Hematopoietic multipotent progenitor cell treated with erythropoietin and hydrocortisone succinate and interleukin-3 and kit ligand, for 6 days (in vitro differentiated cells): ENCODE measurements around the gene BUD13.
"Not testable (repeated sequence)": the region's sequence is repeated elsewhere in the genome, so short reads cannot be mapped to it uniquely, and the experiment has no call there.

Experiments
- DNase-seq: peaks from one replicate; pipeline ENCODE4 v3.0.0-alpha.2; 2015

The BUD13 gene

GRCh38 chr11:116772443-116773202 is at the start of gene BUD13:
Gene BUD13 (minus strand): TSS chr11:116772987. CDS start chr11:116772964, 23 bp downstream.
- peak; percentile 93 for DNase-seq

GRCh38 chr11:116822575-116822974 is 49.8 kb upstream of the BUD13 start:
- no peak for DNase-seq

DNA sequence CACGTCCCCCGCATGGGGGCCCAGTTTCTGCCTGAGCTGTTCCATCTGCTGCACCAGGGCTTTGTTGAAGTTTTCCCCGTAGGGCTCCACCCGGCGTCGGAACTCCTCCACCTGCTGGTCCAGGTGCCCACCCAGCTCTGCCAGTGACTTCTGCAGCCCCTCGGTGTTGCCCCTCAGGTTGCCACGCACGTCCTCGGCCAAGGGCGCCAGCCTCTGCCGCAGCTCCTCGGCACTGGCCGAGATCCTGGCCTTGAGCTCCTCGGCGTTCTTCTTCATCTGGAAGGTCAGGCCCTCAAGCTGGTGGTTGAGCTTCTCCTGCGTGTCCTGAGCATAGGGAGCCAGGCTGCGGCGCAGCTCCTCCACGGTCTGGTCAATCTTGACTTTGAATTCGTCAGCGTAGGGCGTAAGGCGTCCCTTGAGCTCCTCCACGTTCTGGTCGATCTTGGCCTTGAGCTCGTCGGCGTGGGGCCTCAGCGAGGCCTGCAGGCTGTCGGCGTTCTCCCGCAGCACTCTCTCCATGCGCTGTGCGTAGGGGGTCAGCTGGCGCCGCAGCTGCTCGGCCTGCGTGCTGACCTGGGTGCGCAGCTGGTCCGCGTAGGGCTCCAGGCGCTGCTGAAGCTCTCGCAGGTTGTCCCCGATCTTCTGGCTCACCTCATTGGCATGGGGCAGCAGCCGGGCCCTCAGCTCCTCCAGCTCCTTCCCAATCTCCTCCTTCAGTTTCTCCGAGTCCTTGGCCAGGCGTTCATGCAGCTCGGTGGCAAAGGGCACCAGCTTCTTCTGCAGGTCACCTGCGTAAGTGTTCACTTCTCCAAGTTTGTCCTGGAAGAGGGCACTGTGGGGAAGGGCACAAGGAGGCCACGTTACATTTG is 48.5 kb upstream of the BUD13 start:
- no peak for DNase-seq

GRCh38 chr11:116819049-116819448 is 46.3 kb upstream of the BUD13 start:
- no peak for DNase-seq

DNA sequence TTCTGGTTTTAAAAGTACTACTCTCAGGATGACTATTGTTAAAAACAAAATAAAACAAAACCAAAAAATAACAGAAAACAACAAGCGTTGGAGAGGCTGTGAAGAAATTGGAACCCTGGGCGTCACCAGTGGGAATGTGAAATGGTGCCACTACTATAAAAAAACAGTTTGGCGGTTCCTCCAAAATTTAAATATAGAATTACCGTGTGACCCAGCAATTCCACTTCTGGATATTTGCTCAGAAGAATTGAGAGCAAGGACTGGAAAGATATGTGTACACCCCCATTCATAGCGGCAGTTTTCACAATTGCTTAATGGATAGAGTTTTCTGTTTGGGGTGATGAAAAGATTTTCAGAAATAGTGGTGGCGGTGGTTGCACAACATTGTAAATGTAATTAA is 41.7 kb upstream of the BUD13 start:
- no peak for DNase-seq

- peak; percentile 45 for DNase-seq
Observed at GRCh38 chr11:116813781-116814471, 41.1 kb upstream of the BUD13 start.

DNA sequence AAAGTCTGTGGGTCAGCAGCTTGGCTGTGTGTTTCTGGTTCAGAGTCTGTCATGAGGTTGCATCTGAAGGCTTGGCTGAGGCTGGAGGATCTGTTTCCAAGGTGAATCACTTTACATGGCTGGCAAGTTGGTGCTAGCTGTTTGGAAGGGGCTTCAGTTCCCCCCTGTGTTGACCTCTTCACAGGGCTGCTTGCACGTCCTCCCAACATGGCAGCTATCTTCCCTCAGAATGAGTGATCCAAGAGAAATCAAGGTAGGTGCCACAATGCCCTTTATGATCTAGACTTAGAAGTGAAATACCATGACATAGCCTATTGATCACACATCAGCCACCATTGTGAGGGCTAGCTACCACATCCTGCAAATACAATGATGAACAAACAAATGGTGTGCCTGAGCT is 40.4 kb upstream of the BUD13 start:
- no peak for DNase-seq

DNA sequence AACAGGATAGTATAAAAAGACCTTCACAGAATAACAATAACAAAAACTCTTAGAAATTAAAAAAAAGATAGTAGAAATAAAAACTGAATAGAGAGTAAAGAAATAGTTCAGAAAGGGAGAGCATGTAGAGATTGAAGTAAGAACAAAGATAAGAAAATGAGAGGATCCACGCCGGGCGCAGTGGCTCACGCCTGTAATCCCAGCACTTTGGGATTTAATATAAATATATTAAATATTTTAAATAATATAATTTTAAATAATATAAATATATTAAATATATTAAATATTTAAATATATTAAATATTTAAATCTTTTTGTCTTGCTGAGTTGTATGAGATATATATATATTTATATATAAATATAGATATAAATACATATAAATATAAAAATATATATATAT is 39.3 kb upstream of the BUD13 start:
- no peak for DNase-seq

DNA sequence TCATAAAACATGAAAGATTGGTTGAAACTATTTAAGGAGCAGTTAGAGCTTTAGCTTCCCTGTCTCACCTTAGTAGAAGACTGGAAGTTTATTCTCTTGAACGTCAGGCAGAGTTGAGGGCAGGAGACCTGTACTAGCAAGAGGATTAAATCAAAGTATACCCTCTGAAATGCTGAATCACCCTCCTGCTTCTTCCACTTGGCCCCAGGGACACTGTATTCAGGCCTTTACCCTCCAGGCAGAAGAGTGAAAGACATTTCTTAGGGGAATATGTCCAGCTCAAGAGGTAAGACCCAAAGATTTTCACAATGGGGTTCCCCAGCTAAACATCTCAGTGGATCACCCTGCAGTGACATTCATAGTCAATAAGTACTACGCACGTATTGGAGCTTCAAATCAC is 38.4 kb upstream of the BUD13 start:
- DNase-seq: no peak

DNA sequence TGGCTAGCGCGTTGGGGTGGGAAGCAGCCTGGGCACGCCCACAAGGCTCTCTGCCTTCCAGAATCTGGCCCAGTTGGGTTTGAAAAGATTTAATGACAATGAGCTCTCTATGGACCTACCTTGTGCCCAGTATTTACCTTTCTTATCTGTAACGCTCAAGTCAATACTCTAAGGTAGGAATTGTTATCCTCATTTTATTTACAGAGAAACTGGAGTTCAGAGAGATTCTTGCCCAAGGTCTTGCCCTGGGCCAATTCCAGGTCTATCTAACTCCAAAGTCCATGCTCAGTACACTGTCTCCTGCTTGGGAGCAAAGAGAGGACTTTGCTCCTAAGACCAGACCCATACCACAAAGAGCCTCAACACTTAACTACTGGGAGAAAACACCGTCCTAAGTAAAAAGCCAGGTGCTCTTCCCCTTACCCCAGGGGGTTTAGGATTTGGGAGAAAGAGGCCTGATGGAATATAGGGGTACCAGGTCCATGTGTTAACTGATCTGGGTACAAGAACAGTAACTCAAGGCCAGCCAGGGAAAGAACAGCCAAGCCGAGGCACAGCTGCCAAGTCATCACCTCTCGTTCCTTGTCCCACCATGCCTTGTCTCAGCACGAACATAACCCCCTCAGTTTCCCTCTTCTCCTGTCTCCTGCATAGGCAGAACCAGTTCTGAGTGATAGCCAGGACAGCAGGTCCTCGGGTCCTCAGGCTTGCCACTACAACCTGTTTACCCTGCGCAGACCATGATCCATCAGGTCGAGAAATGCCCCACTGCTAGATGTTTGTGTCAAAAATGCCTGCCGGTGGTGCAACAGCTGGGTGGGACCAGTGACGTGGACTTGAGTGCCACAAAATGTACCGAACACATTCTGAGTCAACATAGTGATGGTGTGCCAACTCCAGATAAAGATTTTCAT is 35.7 kb upstream of the BUD13 start:
- DNase-seq: no peak

- no peak for DNase-seq
Observed at GRCh38 chr11:116807601-116808261, 34.9 kb upstream of the BUD13 start.

GRCh38 chr11:116804001-116804400 is 31.2 kb upstream of the BUD13 start:
- no peak for DNase-seq

DNA sequence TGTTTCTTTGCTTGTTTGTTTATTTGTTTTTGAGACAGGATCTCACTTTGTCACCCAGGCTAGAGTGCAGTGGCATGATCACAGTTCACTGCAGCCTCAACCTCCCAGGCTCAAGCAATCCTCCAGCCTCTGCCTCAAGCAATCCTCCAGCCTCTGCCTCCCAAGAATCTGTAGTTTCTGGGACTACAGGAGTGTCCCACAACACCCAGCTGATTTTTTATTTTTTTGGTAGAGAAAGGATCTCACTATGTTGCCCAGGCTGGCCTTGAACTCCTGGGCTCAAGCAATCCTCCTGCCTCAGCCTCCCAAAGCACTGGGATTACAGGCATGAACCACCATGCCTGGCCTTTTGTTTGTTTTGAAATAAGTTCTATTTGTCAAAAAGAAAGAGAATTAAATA is 28.9 kb upstream of the BUD13 start:
- not testable (repeated sequence) for DNase-seq

- no peak for DNase-seq
Observed at GRCh38 chr11:116800610-116801009, 27.8 kb upstream of the BUD13 start.

DNA sequence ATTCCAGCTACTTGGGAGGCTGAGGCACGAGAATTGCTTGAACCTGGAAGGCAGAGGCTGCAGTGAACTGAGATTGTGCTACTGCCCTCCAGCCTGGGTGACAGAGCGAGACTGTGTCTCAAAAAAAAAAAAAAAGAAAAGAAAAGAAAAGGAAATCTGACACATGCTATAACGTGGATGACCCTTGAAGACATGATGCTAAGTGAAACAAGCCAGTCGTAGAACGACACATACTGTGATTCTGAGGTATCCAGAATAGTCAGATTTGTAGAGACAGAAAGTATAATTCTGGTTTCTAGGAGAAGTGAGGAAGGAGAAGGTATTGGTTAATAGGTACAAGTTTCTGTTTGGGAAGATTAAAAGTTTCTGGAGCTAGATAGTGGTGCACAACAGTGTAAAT is 25.6 kb upstream of the BUD13 start:
- DNase-seq: no peak

DNA sequence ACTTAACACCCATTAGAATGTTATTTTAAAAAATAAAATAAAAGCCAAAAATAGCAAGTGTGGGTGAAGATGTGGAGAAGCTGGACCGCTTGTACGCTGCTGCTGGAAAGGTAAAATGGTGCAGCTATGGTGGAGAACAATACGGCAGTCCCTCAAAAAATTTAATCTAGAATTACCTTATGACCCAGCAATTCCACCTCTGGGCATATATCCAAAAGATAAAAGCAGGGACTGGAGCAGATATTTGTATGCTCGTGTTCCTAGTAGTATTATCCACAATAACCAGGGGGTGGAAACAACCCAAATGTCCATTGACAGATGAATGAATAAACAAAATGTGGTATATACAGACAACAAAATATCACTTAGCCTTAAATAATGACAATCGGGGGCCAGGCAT is 25.0 kb upstream of the BUD13 start:
- DNase-seq: peak; percentile 21

DNA sequence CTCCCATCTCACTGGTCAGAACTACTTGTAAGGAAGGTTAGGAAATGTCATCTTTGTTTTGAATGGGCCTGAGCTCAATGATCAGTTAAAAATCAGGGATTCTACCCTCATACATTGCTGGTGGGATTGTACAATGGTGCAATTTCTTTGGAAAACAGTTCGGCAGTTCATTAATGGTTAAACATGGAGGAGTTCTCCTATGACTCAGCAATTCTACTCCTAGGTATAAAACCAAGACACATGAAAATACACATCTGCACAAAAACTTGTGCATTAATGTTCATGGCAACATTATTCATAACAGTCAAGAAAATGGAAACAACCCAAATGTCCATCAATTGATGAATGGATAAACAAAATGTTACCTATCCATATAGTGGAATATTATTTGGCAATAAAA is 23.8 kb upstream of the BUD13 start:
- no peak for DNase-seq

GRCh38 chr11:116794851-116795250 is 22.1 kb upstream of the BUD13 start:
- DNase-seq: no peak

GRCh38 chr11:116793772-116794097 is 20.9 kb upstream of the BUD13 start:
- DNase-seq: peak; percentile 51

DNA sequence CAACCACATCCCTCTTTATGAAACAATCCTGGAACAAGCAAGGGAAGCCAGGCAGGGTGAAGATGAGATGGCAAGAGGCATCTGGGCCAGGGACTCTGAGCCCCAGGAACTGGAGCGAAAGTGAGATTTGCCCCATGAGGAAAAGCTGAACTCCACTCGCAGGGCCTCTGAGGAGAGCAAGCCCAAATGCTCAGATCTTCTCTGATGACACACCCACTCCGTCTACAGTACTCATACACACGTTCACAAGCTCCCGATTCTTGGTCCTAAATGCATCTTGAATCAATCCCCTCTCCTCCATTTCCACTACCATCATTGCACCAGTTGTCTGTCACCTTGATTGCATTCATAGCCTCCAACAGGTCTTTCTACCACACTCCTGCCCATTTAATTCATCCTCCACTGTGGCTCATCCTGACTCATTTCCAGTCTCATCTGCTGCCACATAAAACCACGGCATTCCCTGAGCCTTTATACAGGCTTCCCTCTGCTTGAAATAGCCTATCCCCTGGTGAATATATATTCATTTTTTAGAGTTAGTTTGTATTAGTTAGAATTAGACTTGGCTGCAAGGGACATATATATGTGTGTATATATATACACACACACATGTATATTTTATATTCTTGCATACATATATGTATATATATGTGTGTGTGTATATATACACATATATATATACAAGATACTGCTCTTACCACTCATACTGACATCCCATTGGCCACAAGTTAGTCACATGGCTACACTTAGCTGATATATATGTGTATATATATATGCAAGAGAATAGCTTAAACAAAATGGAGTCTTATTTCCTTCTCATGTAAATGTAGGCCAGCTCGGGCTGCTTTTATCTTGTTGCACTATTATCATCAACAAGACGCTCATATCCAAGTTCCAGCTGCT is 20.3 kb upstream of the BUD13 start:
- no peak for DNase-seq
